ENCODE measurements around the gene GREM2.

The GREM2 gene

DNA sequence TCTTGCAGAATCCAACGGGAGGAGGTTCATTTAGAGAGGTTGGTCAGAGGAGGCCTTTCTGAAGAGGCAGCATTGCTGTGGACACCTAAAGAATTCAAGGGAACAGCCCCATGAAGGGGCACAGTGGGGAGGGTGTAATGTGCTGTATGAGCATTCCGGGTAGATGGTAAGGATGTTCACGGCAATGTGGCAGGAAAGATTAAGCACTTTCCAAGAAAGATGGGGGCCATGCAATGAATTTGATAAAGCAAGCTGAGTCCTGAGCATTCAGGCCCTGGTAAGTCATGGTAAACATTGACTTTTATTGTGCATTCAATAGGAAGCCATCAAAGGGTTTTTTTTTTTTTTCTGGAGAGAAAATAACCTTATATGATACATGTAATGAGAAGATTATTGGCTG, 166.6 kb downstream of the GREM2 start:
- no peak for DNase-seq (ENCODE audit: low spot score)

- DNase-seq (ENCODE audit: low spot score): no peak
Measured at GRCh38 chr1:240441669-240442068, 170.3 kb downstream of the GREM2 start.
